Mesothelial cell of epicardium (in vitro differentiated cells): Measurements from ENCODE around the gene LRRC73. TPM values are rescaled to one million over a fixed set of nuclear protein-coding genes. Genes with fewer than 3 reads are reported as not detected.
A peak's percentile ranks its signal among the peaks of the same experiment; 100 is the strongest.
"Not testable (repeated sequence)": the region's sequence is repeated elsewhere in the genome, so short reads cannot be mapped to it uniquely, and the experiment has no call there.

Experiments used
- DNase-seq, 2 experiments: peaks; one replicate each; pipeline ENCODE4 v3.0.0; 2021; ENCODE audit warnings: low spot score in 2 of 2; ENCODE audit not compliant: unreplicated experiment in 2 of 2
- H3K27ac Mint-ChIP-seq: 2 replicates; pipeline ENCODE4 v1.8.0; 2021; ENCODE audit warnings: mixed read lengths
- H3K27me3 Mint-ChIP-seq: 2 replicates; pipeline ENCODE4 v1.8.0; 2021; ENCODE audit warnings: low read depth, mixed read lengths
- H3K36me3 Mint-ChIP-seq: 2 replicates; pipeline ENCODE4 v1.8.0; 2021; ENCODE audit warnings: mixed read lengths
- H3K4me1 Mint-ChIP-seq: 2 replicates; pipeline ENCODE4 v1.8.0; 2021; ENCODE audit warnings: mixed read lengths
- H3K4me3 Mint-ChIP-seq: 2 replicates; pipeline ENCODE4 v1.8.0; 2021; ENCODE audit warnings: mild to moderate bottlenecking, moderate library complexity, mixed read lengths
- H3K9me3 Mint-ChIP-seq: 2 replicates; pipeline ENCODE4 v1.8.0; 2021; ENCODE audit warnings: mixed read lengths
- total RNA-seq: library from RNA; stranded (reverse); gene quantifications from 3 replicates; pipeline ENCODE4 v1.2.1, GENCODE V29; 2021
- TF ChIP-seq, protein P1 (sequence below): fragments of 200-600 bp; sonication (generic); IDR thresholded peaks from one replicate; pipeline ENCODE4 v1.5.0; 2021; ENCODE audit warnings: antibody characterized with exemption; ENCODE audit not compliant: unreplicated experiment

LRRC73 gene
- 0.58 to 0.72 TPM (median 0.60 TPM) in 3 replicates for total RNA-seq

GRCh38 chr6:43509984-43510826 lies at the start of gene LRRC73:
Gene LRRC73 (minus strand): TSS chr6:43510346. CDS start chr6:43509785, 561 bp downstream.
- Mint-ChIP-seq H3K9me3 (no peaks in the 10 kb centered on the region), H3K4me1 (peaks cover 16% of the 10 kb centered on the region), H3K27me3 (peaks cover 24% of the 10 kb centered on the region), H3K27ac (peak within 1 kb of the TSS; percentile 11), H3K4me3 (peak within 1 kb of the TSS; percentile 78), H3K36me3 (peaks cover 19% of the 10 kb centered on the region)
- TF ChIP-seq, protein P1, sequence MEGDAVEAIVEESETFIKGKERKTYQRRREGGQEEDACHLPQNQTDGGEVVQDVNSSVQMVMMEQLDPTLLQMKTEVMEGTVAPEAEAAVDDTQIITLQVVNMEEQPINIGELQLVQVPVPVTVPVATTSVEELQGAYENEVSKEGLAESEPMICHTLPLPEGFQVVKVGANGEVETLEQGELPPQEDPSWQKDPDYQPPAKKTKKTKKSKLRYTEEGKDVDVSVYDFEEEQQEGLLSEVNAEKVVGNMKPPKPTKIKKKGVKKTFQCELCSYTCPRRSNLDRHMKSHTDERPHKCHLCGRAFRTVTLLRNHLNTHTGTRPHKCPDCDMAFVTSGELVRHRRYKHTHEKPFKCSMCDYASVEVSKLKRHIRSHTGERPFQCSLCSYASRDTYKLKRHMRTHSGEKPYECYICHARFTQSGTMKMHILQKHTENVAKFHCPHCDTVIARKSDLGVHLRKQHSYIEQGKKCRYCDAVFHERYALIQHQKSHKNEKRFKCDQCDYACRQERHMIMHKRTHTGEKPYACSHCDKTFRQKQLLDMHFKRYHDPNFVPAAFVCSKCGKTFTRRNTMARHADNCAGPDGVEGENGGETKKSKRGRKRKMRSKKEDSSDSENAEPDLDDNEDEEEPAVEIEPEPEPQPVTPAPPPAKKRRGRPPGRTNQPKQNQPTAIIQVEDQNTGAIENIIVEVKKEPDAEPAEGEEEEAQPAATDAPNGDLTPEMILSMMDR = no peak
- peak; percentile 76 to 89 for DNase-seq

DNA sequence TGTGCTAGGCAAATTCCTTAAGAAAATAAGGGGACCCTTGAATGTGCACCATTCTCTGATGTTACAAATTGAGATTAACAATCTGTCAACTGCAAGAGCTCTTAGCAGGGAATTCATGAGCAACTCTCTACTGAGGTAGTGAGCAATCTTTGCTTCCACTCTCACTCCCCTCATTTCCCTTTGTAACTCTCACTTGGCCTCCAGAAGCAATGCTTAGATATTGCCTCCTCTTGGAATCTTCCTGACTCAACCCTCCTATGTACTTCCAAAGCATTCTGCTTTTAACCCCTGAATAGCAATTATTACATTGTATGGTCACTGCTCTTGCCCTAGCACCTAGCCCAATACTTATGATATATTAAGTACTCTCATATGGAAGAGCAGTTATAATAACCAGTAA lies 49.2 kb upstream of the LRRC73 start:
- TF ChIP-seq, protein P1 = no peak
- Mint-ChIP-seq H3K4me3 (no peak overlapping the region), H3K9me3 (no peaks in the 10 kb centered on the region), H3K36me3 (peaks cover 38% of the 10 kb centered on the region), H3K27ac (no peak overlapping the region), H3K4me1 (no peaks in the 10 kb centered on the region), H3K27me3 (no peaks in the 10 kb centered on the region)
- no peak for DNase-seq

DNA sequence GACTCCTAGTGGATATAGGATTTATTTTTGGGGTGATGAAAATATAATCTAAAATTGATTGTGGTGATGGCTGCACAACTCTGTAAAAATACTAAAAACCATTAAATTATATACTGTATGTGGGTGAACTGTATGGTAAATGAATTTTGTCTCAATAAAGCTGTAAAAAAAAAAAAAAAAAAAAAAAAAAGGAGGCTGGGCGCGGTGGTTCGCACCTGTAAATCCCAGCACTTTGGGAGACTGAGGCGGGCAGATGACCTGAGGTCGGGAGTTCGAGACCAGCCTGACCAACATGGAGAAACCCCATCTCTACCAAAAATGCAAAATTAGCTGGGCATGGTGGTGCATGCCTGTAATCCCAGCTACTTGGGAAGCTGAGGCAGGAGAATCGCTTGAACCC lies 47.5 kb upstream of the LRRC73 start:
- H3K4me3 Mint-ChIP-seq, H3K27me3 Mint-ChIP-seq, H3K4me1 Mint-ChIP-seq, H3K9me3 Mint-ChIP-seq, DNase-seq, H3K27ac Mint-ChIP-seq: not testable (repeated sequence)
- peaks cover 48% of the 10 kb centered on the region for H3K36me3 Mint-ChIP-seq

DNA sequence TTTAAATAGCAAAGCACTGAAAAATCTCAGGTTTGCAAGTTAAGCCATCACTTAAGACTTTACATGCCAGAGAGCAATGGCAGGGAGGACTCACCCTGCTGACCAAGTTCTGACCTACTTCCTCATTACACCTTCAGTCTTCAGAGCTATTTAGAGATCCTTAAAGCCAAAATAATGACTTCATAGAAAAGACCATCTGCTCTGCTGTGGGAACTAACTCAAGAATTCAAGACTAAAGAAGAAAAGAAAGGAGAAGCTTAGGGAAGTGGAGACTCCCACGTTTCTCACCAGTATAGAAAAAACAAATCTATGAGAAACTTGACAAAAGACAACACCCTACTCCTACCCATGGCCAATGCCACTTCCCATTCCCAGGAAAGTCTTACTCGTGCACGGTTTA lies 37.1 kb upstream of the LRRC73 start:
- Mint-ChIP-seq H3K4me3 (no peak overlapping the region), H3K9me3 (no peaks in the 10 kb centered on the region), H3K4me1 (no peaks in the 10 kb centered on the region), H3K27me3 (no peaks in the 10 kb centered on the region), H3K36me3 (peaks cover 41% of the 10 kb centered on the region), H3K27ac (no peak overlapping the region)
- no peak for DNase-seq
- TF ChIP-seq, protein P1 = no peak

DNA sequence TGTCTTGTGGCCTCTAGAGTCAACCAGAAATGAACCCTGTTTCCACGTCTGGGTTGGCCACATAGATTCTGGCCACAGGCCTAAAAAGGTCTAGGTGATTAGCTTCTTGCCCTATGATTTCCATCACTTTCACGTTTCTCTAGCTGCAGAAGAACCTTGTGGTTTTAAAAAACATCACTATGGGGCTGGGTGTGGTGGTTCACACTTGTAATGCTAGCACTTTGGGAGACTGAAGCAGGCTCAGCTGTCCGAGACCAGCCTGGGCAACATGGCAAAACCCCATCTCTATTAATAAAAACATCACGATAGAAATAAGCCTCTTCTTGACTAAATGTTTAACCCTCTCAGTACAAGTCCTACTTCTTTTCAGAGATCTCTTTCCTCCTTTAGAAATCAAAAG lies 34.3 kb upstream of the LRRC73 start:
- DNase-seq = no peak
- no peaks in the 10 kb centered on the region for H3K27me3 Mint-ChIP-seq
- TF ChIP-seq, protein P1 = no peak
- no peaks in the 10 kb centered on the region for H3K4me1 Mint-ChIP-seq
- no peak overlapping the region for H3K27ac Mint-ChIP-seq
- H3K4me3 Mint-ChIP-seq = no peak overlapping the region
- no peaks in the 10 kb centered on the region for H3K9me3 Mint-ChIP-seq
- peaks cover 42% of the 10 kb centered on the region for H3K36me3 Mint-ChIP-seq

GRCh38 chr6:43541774-43542471 lies 31.8 kb upstream of the LRRC73 start:
- Mint-ChIP-seq H3K27me3 (no peaks in the 10 kb centered on the region), H3K36me3 (peaks cover 43% of the 10 kb centered on the region), H3K4me3 (no peak overlapping the region), H3K4me1 (no peaks in the 10 kb centered on the region), H3K9me3 (no peaks in the 10 kb centered on the region), H3K27ac (no peak overlapping the region)
- TF ChIP-seq, protein P1 = no peak
- DNase-seq = no peak
